SK-N-SH (cell line): ENCODE measurements around the gene NEU4. TPM values are rescaled to one million over a fixed set of nuclear protein-coding genes. Genes with fewer than 3 reads are reported as not detected.
"Not testable (repeated sequence)": the region's sequence is repeated elsewhere in the genome, so short reads cannot be mapped to it uniquely, and the experiment has no call there.

Source experiments
- CTCF ChIA-PET: fragments of 300-600, 350-600 bp; formaldehyde crosslinking; extraction: SDS; loops from one replicate; lab custom pipeline; 2021; lab: Yijun Ruan, JAX
- POLR2A ChIA-PET: fragments of 350-600 bp; sonication (Branson Sonifier 250); formaldehyde crosslinking; extraction: SDS; loops from one replicate; lab custom pipeline; 2020; ENCODE audit warnings: antibody characterized with exemption, inconsistent platforms; lab: Yijun Ruan, JAX
- DNase-seq: peaks from one replicate; pipeline ENCODE4 v3.0.0; 2012
- H2AFZ ChIP-seq: fragments of 200-600 bp; sonication (generic); 2 replicates; pipeline ENCODE4 v1.8.1; 2016; ENCODE audit warnings: antibody characterized with exemption, mild to moderate bottlenecking, low read depth
- H3F3A ChIP-seq: fragments of 200-600 bp; sonication (generic); replicated peaks from 2 replicates; pipeline ENCODE3; 2016; ENCODE audit warnings: antibody characterized with exemption, mild to moderate bottlenecking; ENCODE audit not compliant: insufficient read depth
- H3K27ac ChIP-seq, 2 experiments: fragments of 200-500 bp in 1 of 2; fragments of 200-600 bp in 1 of 2; sonication (Bioruptor generic) in 1 of 2; sonication (generic), shearing (Covaris generic) in 1 of 2; 2 replicates each; pipeline versions ENCODE4 v1.5.1 to v1.6.1; 2014 to 2016; ENCODE audit warnings: low read depth in 2 of 2, inconsistent platforms in 1 of 2, low read length in 1 of 2, mild to moderate bottlenecking in 1 of 2, mixed read lengths in 1 of 2
- H3K27me3 ChIP-seq: fragments of 200-600 bp; sonication (generic), shearing (Covaris generic); 2 replicates; pipeline ENCODE4 v1.6.1; 2016; ENCODE audit warnings: mixed run types; ENCODE audit not compliant: insufficient read depth
- H3K36me3 ChIP-seq, 2 experiments: fragments of 200-500 bp in 1 of 2; fragments of 200-600 bp in 1 of 2; sonication (Bioruptor generic) in 1 of 2; sonication (generic) in 1 of 2; replicated peaks in 1 of 2; 2 replicates each; pipeline versions ENCODE3 to v1.5.1; 2014 to 2016; ENCODE audit warnings: low read length in 1 of 2, mild to moderate bottlenecking in 1 of 2; ENCODE audit not compliant: insufficient read depth in 2 of 2, control insufficient read depth in 1 of 2
- H3K4me1 ChIP-seq, 2 experiments: fragments of 200-500 bp in 1 of 2; fragments of 200-600 bp in 1 of 2; sonication (Bioruptor generic) in 1 of 2; sonication (generic), shearing (Covaris generic) in 1 of 2; 2 replicates each; pipeline versions ENCODE4 v1.5.1 to v1.6.1; 2014 to 2016; ENCODE audit warnings: low read depth in 1 of 2, low read length in 1 of 2, mixed run types in 1 of 2; ENCODE audit not compliant: insufficient read depth in 2 of 2, control insufficient read depth in 1 of 2
- H3K4me2 ChIP-seq: fragments of 200-600 bp; sonication (generic), shearing (Covaris generic); 2 replicates; pipeline ENCODE4 v1.6.1; 2017; ENCODE audit warnings: mixed run types
- H3K4me3 ChIP-seq, 2 experiments: fragments of 200-500 bp in 1 of 2; fragments of 200-600 bp in 1 of 2; sonication (Bioruptor generic) in 1 of 2; sonication (generic), shearing (Covaris generic) in 1 of 2; 2 replicates each; pipeline versions ENCODE4 v1.5.1 to v1.8.1; 2014 to 2016; ENCODE audit warnings: low read depth in 2 of 2, inconsistent platforms in 1 of 2, low read length in 1 of 2, mild to moderate bottlenecking in 1 of 2, mixed read lengths in 1 of 2, moderate library complexity in 1 of 2
- H3K79me2 ChIP-seq: fragments of 200-600 bp; sonication (generic); 2 replicates; pipeline ENCODE4 v1.8.1; 2017; ENCODE audit warnings: mild to moderate bottlenecking; ENCODE audit not compliant: insufficient read depth
- H3K9ac ChIP-seq: fragments of 200-600 bp; sonication (generic); 2 replicates; pipeline ENCODE4 v1.6.1; 2017; ENCODE audit warnings: mixed run types
- H3K9me2 ChIP-seq: fragments of 200-600 bp; sonication (generic); 2 replicates; pipeline ENCODE4 v1.6.1; 2017; ENCODE audit warnings: mixed run types
- H3K9me3 ChIP-seq: fragments of 200-600 bp; sonication (generic); 2 replicates; pipeline ENCODE4 v1.6.1; 2017; ENCODE audit warnings: mixed run types, mild to moderate bottlenecking, moderate library complexity
- H4K20me1 ChIP-seq: fragments of 200-600 bp; sonication (generic); 2 replicates; pipeline ENCODE4 v1.6.1; 2017; ENCODE audit warnings: mild to moderate bottlenecking, mixed run types; ENCODE audit not compliant: insufficient read depth
- ELF1 ChIP-seq: IDR thresholded peaks from 2 replicates; pipeline ENCODE4 v1.4.0; 2012
- EZH2phosphoT487 ChIP-seq: fragments of 200-600 bp; sonication (generic); IDR thresholded peaks from 2 replicates; pipeline ENCODE4 v1.6.1; 2017; ENCODE audit warnings: low read depth, mixed run types, mild to moderate bottlenecking, antibody characterized with exemption, moderate library complexity, borderline replicate concordance
- FOXJ3 ChIP-seq: sonication (generic); formaldehyde crosslinking; IDR thresholded peaks from 2 replicates; pipeline ENCODE4 v1.5.1; 2020; ENCODE audit warnings: mild to moderate bottlenecking, missing genetic modification reagents
- FOXM1 ChIP-seq: IDR thresholded peaks from 2 replicates; pipeline ENCODE4 v1.4.0; 2012; ENCODE audit warnings: low read depth, mild to moderate bottlenecking
- GABPA ChIP-seq: IDR thresholded peaks from 2 replicates; pipeline ENCODE4 v1.4.0; 2012; ENCODE audit warnings: low read depth, mild to moderate bottlenecking
- GATA2 ChIP-seq: sonication (generic); formaldehyde crosslinking; IDR thresholded peaks from 2 replicates; pipeline ENCODE4 v1.5.0; 2020; ENCODE audit warnings: mild to moderate bottlenecking, missing genetic modification reagents
- JUND ChIP-seq: IDR thresholded peaks from 2 replicates; pipeline ENCODE4 v1.4.0; 2012
- MXI1 ChIP-seq: IDR thresholded peaks from 2 replicates; pipeline ENCODE4 v1.6.1; 2012; ENCODE audit warnings: mild to moderate bottlenecking, low read depth, low read length, improper control_type of control experiment
- NRF1 ChIP-seq: IDR thresholded peaks from 2 replicates; pipeline ENCODE4 v1.6.1; 2012; ENCODE audit warnings: low read depth, mild to moderate bottlenecking, low read length
- POLR2AphosphoS5 ChIP-seq: IDR thresholded peaks from 2 replicates; pipeline ENCODE4 v1.6.1; 2012; ENCODE audit warnings: low read depth, low read length
- RCOR1 ChIP-seq: fragments of 150-350 bp; IDR thresholded peaks from 2 replicates; pipeline ENCODE4 v1.6.1; 2017; ENCODE audit warnings: antibody characterized with exemption, low read length
- RFX5 ChIP-seq: IDR thresholded peaks from 2 replicates; pipeline ENCODE4 v1.6.1; 2012; ENCODE audit warnings: mild to moderate bottlenecking, improper control_type of control experiment, low read length
- RXRA ChIP-seq: IDR thresholded peaks from 2 replicates; pipeline ENCODE4 v1.4.0; 2012; ENCODE audit warnings: low read depth, mild to moderate bottlenecking, borderline replicate concordance
- TEAD4 ChIP-seq: IDR thresholded peaks from 2 replicates; pipeline ENCODE4 v1.4.0; 2012; ENCODE audit warnings: mild to moderate bottlenecking, borderline replicate concordance; ENCODE audit not compliant: insufficient read depth
- YY1 ChIP-seq: IDR thresholded peaks from 2 replicates; pipeline ENCODE4 v1.4.0; 2012; ENCODE audit warnings: low read depth, mild to moderate bottlenecking
- WGBS: methylation state at CpG from one replicate; pipeline ENCODE4 v1.1.6; 2017; ENCODE audit warnings: low lambda C conversion rate; 5-methylcytosine and 5-hydroxymethylcytosine counted together
- polyA plus RNA-seq, 3 experiments: library from polyadenylated mRNA; depleted of rRNA; stranded (reverse); fragments of >200 nt; gene quantifications; 2 replicates each; pipeline ENCODE4 v1.2.3, GENCODE V29; 2012
- TF ChIP-seq, protein P1 (sequence below): fragments of 150-350 bp; IDR thresholded peaks from 2 replicates; pipeline ENCODE4 v1.6.1; 2017; ENCODE audit warnings: antibody characterized with exemption, low read length, low read depth, borderline replicate concordance
- TF ChIP-seq, protein P2 (sequence below): IDR thresholded peaks from 2 replicates; pipeline ENCODE4 v1.6.1; 2012; ENCODE audit warnings: mild to moderate bottlenecking, low read depth, low read length, moderate library complexity

The NEU4 gene
- polyA plus RNA-seq, 1 of the 3 experiments (the other 2 are of a cell fraction): 0.05 TPM

DNA sequence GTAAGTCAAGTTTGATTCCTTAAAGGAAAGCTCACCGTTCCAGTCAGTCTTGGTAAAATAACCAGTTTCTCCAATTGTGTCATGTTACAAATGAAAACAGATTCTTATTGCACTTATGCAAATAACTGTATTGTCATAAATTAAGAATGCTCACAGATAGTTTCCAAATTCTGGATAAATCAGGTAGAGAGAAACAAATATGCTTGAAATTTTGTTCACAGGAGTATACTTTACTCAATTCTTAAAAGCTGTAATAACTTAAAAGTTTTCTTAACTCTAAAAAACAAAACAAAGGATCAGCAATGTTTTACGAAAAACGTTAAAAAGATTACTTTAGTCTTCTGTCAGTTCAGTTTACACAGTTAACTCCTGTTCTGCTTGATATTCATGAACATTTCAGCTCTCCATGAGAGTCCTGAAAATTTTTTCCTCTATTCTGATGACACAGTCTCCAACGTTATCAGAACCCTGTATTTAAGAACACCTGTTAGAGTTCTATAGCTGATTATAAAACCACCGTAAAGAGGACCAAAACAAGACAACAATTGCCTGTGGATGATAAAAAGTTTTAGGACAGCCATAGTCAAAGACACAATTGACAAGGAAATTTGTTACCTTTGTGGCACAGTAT is 27.9 kb upstream of the NEU4 start:
- WGBS: 41% methylated on average over 5 of the region's 5 CpGs
- Histone ChIP-seq H3K79me2 (no peaks in the 10 kb centered on the region), H3K27me3 (no peaks in the 10 kb centered on the region), H3K4me2 (no peak overlapping the region), H3K36me3 (no peaks in the 10 kb centered on the region), H2AFZ (no peak overlapping the region), H3K4me3 (no peak overlapping the region), H3F3A (no peaks in the 10 kb centered on the region), H4K20me1 (no peaks in the 10 kb centered on the region), H3K4me1 (no peaks in the 10 kb centered on the region), H3K9me3 (0 out of 2 replicates have a peak, but pooled peaks cover 5% of the 10 kb centered on the region), H3K9me2 (no peaks in the 10 kb centered on the region), H3K9ac (no peak overlapping the region), H3K27ac (no peak overlapping the region)
- no peak for DNase-seq
- POLR2A ChIA-PET: no interaction called here
- TF ChIP-seq, protein P1, sequence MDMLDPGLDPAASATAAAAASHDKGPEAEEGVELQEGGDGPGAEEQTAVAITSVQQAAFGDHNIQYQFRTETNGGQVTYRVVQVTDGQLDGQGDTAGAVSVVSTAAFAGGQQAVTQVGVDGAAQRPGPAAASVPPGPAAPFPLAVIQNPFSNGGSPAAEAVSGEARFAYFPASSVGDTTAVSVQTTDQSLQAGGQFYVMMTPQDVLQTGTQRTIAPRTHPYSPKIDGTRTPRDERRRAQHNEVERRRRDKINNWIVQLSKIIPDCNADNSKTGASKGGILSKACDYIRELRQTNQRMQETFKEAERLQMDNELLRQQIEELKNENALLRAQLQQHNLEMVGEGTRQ: no peak
- no peak for TF ChIP-seq RCOR1
- CTCF ChIA-PET: interaction anchor here (2.4 kb wide), 1 partner anchor 10 kb away, joined by 6 read pairs; no protein-coding TSS in a partner anchor

DNA sequence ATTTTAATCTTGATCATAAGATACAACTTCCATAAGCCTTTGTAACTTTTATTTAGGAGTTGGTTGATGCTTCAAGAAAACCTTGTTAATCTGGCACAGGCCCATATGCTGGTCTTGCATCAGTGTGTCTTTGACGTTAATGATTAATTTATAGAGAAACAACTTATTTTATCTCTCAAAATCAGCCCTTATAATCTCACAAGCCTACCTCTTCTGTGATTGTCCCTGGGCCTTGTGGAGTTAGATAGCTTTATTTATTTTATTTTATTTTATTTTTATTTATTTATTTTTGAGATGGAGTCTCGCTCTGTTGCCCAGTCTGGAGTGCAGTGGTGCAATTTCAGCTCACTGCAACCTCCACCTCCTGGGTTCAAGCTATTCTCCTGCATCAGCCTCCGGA is 26.9 kb upstream of the NEU4 start:
- CTCF ChIA-PET: interaction anchor here (2.4 kb wide), 1 partner anchor 11 kb away, joined by 6 read pairs; no protein-coding TSS in a partner anchor
- H3K4me3 ChIP-seq, H3K27me3 ChIP-seq, H3F3A ChIP-seq, H3K4me1 ChIP-seq, H3K9me3 ChIP-seq, H3K27ac ChIP-seq, H3K9ac ChIP-seq, DNase-seq, H3K79me2 ChIP-seq, H3K36me3 ChIP-seq, H2AFZ ChIP-seq, POLR2A ChIA-PET, H3K4me2 ChIP-seq, H3K9me2 ChIP-seq, H4K20me1 ChIP-seq: not testable (repeated sequence)
- 37% methylated on average over 3 of the region's 3 CpGs for WGBS

DNA sequence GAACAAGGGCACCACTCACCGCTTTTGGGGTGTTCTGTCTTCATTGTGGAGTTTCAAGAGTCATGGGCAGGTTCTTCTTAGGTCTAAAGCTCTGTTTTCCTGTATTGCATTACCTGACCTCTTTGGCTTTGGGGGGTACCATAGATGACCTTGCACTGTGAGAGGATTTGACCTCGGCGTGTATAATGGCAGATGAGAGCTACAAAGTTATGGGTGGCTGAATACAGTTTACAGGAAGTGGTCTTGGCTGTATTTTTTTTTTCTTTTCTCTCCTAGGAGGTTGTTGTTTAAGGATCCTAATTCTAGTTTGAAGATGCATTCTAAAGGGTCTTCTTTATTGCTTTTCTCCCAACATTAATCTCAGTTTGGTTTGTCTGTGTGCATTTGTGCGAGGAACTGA is 20.9 kb upstream of the NEU4 start:
- Histone ChIP-seq H2AFZ (no peak overlapping the region), H3K27ac (no peak overlapping the region), H3K9me3 (no peaks in the 10 kb centered on the region), H3K4me2 (no peak overlapping the region), H3K79me2 (no peaks in the 10 kb centered on the region), H3F3A (no peaks in the 10 kb centered on the region), H3K27me3 (no peaks in the 10 kb centered on the region), H3K36me3 (no peaks in the 10 kb centered on the region), H3K4me1 (no peaks in the 10 kb centered on the region), H4K20me1 (no peaks in the 10 kb centered on the region), H3K9me2 (no peaks in the 10 kb centered on the region), H3K9ac (no peak overlapping the region), H3K4me3 (no peak overlapping the region)
- ChIA-PET POLR2A (no interaction called here), CTCF (no interaction called here)
- no peak for TF ChIP-seq MXI1
- TF ChIP-seq ELF1: no peak
- no peak for TF ChIP-seq RFX5
- no peak for TF ChIP-seq FOXM1
- no peak for TF ChIP-seq GABPA
- TF ChIP-seq RCOR1: no peak
- no peak for TF ChIP-seq EZH2phosphoT487
- TF ChIP-seq RXRA: no peak
- no peak for TF ChIP-seq YY1
- TF ChIP-seq, protein P2, sequence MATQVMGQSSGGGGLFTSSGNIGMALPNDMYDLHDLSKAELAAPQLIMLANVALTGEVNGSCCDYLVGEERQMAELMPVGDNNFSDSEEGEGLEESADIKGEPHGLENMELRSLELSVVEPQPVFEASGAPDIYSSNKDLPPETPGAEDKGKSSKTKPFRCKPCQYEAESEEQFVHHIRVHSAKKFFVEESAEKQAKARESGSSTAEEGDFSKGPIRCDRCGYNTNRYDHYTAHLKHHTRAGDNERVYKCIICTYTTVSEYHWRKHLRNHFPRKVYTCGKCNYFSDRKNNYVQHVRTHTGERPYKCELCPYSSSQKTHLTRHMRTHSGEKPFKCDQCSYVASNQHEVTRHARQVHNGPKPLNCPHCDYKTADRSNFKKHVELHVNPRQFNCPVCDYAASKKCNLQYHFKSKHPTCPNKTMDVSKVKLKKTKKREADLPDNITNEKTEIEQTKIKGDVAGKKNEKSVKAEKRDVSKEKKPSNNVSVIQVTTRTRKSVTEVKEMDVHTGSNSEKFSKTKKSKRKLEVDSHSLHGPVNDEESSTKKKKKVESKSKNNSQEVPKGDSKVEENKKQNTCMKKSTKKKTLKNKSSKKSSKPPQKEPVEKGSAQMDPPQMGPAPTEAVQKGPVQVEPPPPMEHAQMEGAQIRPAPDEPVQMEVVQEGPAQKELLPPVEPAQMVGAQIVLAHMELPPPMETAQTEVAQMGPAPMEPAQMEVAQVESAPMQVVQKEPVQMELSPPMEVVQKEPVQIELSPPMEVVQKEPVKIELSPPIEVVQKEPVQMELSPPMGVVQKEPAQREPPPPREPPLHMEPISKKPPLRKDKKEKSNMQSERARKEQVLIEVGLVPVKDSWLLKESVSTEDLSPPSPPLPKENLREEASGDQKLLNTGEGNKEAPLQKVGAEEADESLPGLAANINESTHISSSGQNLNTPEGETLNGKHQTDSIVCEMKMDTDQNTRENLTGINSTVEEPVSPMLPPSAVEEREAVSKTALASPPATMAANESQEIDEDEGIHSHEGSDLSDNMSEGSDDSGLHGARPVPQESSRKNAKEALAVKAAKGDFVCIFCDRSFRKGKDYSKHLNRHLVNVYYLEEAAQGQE: no peak
- TF ChIP-seq GATA2: no peak
- TF ChIP-seq TEAD4: no peak
- TF ChIP-seq POLR2AphosphoS5: no peak
- TF ChIP-seq NRF1: no peak
- no peak for TF ChIP-seq JUND
- TF ChIP-seq FOXJ3: no peak
- no peak for DNase-seq
- WGBS: 70% methylated on average over 4 of the region's 4 CpGs
